Epidermal melanocyte (primary cell): ENCODE data around the gene NUFIP2.
"Not testable (repeated sequence)": the region's sequence is repeated elsewhere in the genome, so short reads cannot be mapped to it uniquely, and the experiment has no call there.

Source experiments
- DNase-seq: peaks from one replicate; pipeline ENCODE4 v3.0.0; 2011; ENCODE audit warnings: low spot score; ENCODE audit not compliant: insufficient read length

Gene NUFIP2

DNA sequence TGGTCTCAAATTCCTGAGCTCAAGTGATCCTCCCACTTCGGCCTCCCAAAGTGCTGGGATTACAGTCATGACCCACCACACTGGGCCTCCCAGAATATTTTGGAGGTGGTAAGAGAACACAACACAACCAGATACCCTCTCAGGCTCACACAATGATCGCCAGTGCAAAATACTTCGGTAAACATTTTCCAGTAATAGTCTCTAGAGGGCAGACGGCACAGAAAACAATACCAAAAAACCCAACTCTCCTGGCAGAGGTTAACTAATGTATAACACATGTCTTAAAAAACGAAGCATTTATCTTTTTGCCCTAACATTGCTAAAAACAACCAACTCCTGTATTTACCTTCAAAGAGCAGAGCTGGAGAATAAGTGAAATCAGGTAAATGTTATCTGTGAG lies 10.5 kb downstream of the NUFIP2 start:
- no peak for DNase-seq

DNA sequence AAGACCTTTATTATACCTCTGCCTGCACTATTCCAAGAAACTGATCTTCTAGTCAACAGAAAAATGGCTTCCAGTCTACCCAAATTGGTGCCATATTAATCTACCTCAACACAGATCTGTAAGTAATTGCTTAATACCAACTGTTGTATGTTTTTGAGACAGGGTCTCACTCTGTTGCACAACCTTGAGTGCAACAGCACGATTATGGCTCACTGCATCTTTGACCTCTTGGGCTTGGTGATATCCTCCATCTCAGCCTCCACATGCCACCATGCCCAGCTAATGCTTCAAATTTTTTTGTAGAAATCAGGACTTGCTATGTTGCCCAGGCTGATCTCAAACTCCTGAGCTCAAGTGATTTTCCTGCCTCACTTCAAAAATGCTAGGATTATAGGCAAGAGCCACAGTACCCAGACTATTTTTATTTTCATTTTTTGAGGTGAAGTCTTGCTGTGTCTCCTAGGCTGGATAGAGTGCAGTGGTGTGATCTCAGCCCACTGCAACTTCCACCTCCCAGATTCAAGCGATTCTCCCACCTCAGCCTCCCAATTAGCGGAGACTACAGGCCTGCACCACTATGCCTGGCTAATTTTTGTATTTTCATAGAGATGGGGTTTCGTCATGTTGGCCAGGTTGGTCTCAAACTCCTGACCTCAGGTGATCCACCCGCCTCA lies 14.4 kb downstream of the NUFIP2 start:
- no peak for DNase-seq

DNA sequence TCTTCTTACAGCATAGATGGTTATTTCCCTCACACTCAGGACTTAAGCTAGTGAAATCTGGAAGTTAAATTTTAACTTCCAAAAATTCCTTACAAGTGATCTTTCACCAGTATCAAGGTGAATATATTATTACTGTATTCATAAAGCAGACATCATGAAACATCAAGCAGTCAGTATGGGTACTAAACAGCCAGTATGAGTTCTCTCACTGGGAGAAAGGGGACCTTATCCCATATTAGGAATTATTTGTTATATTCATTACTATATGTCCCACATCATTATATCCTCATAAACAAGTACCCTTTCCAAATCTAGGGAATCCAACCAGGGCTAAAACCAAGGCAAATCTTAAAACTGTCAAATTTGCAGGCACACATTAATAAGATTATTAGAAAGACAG lies 15.3 kb downstream of the NUFIP2 start:
- DNase-seq = no peak

DNA sequence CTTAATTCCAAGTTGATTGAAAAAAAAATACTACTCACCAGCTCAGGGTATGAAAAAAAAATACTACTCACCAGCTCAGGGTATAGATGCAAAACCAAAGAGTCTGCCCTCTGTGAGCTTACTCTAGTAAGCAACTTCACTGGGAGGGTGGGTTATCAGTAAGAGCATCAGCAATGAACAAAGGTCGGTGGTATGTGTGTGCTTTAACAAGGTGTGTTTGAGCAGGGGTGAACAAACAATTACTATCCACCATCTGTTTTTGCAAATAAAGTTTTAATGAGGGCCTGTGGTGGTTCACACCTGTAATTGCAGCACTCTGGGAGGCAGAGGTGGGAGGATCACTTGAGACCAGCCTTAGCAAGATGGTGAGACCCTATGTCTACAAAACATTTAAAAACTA lies 20.0 kb downstream of the NUFIP2 start:
- no peak for DNase-seq

DNA sequence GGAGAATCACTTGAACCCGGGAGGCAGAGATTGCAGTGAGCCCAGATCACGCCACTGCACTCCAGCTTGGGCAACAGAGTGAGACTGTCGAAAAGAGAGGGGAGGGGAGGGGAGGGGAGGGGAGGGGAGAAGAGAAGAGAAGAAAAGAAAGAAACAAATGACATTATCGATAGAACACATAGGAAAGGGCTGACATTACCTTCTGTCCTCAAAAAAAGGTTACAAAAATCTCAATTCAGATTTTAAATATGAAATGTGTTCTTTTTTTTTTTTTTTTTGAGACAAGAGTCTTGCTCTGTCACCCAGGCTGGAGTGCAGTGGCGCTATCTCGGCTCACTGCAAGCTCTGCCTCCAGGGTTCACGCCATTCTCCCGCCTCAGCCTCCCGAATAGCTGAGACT lies 22.0 kb downstream of the NUFIP2 start:
- not testable (repeated sequence) for DNase-seq

DNA sequence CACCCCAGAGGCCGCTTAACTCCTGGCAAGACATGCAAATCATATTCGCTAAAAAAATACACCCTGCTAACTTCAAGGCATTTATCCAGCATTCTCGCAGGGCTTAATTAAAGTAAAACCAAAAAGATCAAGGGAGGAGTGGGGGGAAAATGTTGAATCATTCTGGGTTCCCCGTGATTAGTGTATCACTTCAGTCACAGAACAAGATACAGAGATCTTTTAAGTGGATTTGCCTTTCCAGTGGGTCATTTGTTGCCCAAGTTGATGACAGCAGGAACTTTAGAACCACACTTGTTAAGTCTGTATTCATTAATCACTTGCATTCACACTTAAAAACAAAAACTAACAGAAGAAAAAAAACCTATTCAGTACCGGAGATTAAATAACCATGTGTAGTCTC lies 30.0 kb downstream of the NUFIP2 start:
- no peak for DNase-seq

DNA sequence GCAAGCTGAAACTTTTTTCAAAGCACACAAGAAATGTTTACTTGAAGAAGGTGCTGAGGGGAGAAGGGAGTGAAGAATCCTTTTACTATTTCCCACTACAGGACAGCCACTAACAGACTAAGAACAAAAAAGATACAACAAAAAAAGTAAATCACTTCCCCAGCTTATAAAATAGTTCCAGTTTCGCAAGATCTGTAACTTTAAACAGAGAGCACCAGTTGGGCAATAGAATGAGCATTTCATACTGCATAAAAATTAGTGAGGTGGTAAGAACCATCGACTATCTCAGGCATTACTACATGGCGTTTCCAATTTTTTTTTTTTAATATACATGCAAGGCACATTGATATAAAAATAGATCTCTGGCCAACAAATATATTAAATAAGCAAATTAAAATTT lies 36.2 kb downstream of the NUFIP2 start:
- DNase-seq = no peak

DNA sequence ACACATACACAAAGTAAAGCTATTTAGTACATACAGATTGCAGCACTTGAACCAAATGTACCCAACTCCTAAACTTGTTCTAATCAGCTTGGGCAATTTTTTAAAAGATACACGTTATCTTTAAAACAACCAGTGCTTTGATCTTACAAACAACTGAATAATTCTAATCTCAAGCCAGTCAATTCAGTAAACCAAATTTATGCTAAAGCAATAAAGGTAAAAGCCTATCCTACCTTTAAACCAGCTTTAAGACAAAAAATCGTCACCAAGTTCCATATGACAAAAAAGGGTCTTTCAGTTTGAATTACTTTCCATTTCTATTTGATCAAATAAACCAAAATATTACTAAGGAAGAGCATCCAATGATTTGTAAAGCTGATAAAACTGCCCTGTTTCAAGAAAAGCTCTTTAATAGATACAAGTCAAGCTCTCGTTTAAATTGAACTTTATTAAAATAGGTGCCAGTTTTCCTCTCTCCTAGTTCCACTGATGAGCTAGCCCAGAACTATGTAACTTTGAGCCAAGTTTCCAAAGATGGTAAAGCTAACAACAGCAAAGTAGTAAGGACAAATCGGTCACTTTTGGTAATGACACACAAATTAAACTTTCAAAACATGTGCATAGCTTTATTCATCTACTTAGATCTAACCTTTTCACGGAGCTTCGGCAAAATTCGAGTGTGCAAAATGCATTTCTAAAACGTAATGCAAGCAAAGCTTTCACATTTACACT lies 37.0 kb downstream of the NUFIP2 start:
- no peak for DNase-seq

DNA sequence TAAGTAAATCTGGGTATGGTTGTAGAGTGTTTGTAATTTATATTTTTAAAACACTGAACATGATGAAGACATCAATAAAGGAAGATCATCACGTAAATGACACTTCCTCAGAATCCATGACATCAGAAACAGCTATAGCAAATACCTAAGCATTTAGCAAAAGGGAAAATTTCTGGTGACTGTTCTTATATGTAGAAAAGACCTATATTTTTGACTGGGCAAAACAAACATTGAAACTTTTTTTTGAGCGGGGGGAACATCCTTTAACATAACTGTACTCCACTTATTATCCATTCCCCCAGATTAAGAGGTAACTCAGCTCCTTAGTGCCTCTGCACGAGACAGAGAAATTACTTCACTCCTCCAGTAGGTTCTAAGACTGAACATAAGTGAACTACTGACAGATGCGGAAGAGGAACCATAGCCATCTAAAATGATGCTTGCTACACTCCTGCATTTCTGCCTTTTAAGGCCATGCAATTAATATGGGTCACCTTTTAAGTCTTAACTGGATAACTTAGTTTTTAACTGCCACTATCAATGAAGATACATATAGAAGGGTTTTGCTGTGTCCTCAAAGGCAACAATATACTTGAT lies 37.9 kb downstream of the NUFIP2 start:
- no peak for DNase-seq

DNA sequence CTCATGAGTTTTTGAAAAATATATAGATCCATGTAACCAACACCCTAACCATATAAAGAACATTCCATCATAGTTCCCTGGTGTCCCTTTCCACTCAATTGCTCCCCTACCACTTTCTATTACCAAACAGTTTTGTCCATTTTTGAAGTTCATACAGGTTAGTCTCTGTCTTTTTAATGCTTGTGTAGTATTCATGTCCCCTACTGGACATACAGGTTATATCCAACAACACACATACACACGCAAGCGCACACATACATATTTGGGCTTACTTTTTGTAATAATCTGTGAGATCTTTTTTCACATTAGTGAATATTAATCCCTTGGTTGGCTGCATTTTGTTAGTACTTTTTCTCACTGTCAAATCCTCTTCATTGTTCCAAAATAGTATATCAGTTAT lies 40.9 kb downstream of the NUFIP2 start:
- no peak for DNase-seq

DNA sequence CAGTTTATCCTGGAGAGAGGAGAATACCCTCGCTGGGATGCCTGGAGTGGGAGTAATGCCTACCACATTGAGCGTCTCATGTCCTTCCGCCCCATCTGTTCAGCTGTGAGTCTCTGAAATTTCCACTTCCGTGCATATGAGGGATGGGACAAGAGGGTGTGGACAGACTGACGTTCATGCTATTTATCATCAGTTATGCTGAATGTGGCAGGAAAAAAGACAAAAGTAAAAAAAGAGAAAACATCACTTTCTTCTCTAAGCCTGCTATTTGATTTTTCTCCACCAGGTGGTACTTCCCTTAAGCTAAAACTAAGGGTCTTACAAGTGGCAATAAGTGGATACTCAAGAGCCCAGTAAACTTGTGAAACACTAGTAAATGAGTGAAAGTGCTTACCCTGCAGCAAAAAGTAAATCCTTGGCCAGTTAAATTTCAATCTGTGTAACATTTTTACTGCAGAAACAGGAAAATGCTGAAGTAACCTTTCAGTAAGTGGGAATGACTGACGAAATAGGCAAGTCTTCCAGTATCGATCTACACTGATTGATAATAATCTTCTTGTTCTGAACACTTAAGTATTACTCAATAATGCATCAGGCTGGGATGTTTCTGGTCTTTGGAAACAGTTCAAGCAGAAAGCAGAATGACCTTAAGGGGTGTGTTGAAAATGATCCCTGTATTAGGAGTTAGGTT lies 41.7 kb downstream of the NUFIP2 start:
- DNase-seq = no peak

DNA sequence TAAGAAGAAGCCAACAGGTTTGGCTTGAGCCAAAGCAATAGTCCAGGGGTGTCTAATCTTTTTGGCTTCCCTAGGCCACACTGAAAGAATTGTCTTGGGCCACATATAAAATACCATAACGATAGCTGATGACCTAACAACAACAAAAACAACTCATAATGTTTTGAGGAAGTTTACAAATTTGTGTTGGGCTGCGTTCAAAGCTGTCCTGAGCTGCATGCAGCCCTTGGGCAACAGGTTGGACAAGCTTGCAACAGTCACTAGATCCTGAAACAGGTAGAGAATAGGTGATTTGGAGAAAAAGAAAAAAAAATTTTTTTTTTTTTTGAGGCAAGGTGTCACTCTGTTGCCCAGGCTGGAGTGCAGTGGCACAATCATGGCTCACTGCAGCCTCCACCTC lies 42.8 kb downstream of the NUFIP2 start:
- no peak for DNase-seq

DNA sequence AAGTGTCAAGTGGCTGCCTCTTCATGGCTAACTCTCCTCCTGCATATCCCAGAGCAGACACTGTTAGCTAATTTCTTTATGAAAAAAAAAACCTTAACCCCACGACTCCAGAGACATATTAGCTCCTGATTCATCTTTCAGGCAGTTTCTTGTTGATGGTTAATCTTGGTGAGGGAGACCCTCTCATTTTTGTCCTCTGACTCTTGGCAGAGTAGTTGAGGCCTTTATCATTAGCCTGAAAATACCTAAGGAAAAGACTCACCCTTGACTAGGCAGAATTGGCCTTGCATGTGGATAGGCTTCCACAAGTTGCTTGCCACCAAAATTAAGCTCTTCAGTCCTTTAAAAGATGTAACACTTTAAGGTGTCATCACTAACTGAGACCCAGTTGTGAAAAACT lies 43.3 kb downstream of the NUFIP2 start:
- DNase-seq = no peak

DNA sequence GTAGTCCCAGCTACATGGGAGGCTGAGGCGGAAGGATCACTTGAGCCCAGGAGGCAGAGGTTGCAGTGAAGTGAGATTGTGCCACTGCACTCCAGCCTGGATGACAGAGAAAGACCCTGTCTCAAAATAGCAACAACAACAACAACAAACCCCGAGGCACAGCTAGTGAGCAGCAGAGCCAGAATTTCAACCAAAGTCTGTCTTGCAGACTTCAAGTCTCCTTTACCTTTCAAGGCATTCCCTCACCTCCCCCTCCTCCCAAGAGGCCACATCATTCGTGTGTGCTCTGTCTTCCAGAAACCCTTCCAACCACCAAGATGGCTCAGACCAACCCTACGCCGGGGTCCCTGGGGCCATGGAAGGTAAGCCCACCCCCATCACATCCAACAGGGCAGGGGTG lies 45.1 kb downstream of the NUFIP2 start:
- DNase-seq = no peak

DNA sequence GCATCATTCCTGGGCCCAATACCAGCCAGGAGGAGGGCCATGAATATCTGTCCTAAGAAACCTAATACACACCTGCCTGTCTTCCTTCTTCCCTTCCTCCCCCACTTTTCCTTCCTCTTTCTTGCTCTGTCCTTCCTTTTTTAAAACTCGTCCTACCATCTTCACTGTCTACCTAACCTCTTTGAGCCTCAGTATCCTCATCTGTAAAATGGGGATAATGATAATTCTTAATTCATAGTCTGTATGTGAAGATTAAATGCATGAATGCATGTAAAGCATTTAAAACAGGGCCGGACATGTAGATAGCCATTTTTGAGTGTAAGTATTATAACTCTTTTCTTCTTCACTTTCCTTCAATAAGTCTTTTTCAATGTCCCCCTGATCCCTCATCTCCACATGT lies 46.7 kb downstream of the NUFIP2 start:
- DNase-seq = no peak

DNA sequence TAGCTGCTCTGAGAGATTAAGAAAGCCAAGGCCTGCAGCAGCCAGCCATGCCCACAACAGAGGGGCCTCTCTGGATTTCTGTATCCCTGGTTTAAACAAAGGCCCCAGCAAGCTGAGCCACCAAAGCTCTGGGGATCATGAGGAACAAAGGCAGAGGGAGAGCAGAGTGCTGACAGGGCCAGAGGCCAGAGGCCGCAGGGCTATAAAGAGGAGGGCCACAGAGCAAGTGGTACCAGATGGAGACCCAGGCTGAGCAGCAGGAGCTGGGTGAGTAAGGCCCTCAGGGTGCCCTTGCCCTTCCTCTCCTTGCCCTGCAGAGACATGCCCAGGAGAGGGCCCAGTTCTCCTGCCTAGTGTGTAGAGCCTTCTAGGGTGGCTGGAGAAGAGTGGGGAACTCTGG lies 47.3 kb downstream of the NUFIP2 start, which contains the start of gene CRYBA1:
CRYBA1 (plus strand) TSS at position 232 of the 400 bp plus-strand sequence; CDS start at position 237, 5 bp downstream.
- DNase-seq = no peak

DNA sequence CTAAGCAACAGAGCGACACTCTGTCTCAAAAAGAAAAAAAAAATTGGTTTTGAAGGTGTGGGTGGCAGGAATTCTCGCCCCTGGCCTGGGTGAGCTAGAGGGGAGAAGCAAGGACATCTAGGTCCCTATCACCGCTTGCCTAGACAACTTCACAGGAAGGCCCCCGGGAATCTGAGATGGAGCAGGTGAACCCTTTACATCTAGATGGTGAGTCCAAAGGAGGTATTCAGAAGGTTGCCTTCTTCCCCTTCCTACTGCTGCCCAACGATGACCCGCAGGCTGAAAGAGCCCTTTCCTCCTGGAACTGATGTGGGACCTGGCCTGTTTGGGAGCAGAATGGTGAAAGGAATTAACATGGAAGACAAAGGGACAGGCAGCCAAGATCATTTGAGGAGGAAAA lies 48.5 kb downstream of the NUFIP2 start:
- DNase-seq = no peak

DNA sequence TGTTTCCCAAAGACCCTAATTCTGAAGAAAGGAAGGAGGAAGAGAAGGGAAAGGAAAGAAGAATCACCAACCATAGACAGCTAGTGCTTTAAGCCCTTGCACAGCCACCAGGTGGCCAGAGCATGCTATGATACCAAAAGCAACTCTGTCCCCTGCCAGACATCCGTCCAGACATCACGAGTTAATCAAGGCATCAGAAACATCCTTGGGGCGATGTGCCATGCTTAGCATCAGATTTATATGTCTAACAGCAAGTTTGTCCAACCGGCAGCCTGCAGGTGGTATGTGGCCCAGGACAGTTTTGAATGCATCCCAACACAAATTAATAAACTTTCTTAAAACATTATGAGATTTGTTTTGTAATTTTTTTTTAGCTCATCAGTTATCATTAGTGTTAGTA lies 50.2 kb downstream of the NUFIP2 start:
- no peak for DNase-seq

DNA sequence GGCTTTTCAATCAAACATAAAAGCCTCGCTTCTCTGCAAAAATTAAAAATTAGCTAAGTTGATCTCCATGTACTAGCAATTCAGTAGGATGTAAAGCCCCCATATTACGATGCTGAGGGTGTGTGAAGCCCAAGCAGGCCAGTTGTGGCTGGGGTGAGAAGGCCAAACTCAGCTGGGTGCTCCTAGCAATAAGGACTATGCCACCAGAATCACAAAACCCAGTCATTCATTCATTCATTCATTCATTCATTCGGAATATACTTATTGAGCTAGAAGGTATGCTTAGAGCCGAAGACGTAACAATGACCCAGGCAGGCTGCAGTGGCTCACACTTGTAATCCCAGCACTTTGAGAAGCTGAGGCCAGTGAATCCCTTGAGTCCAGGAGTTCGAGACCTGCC lies 51.2 kb downstream of the NUFIP2 start:
- no peak for DNase-seq

DNA sequence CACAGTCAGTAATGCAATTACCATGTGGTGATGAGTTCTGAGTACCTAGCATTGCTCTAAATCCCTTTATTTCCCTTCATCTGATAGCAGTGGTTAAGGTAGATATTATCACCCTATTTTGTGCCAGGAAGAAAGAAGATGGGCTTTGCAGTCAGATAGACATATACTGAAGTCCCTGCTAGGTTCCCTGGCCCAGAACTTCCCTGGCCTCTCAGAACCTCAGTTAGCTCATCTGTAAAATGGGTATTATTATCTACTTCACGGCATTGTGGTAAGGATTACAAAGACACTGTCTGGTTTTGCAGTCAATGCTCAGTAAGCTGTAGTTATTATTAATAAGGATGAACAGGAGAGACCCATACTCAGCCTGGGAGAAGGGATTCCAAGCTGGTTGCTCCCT lies 51.9 kb downstream of the NUFIP2 start:
- DNase-seq = no peak

DNA sequence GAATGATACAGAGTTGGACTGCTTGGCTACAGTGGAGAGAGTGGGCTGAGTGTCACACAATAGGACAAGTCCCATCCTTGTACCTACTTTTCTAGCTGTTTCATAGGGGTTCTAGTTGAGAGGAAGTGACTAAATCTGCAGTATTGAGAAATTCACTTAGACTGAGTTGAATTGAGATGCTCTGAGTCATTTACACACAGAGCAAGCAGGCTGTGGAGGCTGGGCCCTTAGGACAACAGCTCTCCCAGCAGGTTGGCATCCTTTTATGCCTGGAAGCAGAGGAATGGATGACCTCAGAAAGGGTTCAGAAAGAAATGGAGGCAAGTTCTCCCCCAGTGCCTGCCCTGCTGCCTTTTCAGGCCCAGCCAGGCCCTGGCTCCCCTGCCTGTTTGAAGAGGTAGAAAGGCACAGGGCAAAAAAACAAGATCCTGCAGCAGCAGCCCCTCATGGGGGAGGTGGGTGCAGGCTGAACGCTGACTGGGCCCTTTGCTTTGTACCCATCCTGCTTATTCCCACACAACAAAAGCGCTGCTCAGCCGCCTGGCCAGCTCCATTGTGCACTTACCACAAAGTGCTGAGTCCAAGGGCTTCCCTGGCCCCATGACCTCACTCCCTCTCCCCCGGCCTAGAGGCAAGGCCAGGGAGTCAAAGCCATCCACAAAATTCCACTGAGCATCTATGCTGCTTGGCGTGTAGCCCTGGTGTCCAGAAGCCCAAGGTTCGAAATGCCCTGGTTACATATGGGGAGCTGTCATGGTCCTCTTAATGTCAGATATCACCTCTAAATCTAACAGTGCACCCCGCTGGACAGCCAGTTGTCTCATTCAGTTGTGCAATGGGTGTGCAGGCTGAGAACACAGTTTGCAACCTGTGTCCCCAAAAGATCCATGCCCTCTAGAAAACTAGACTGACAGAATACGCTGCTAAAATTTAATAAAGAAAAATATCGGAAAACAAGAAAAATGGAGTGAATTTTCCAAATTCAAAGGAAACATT lies 52.7 kb downstream of the NUFIP2 start:
- peak; percentile 82 for DNase-seq
